GM12878 (cell line): Measurements from ENCODE around the gene VEGFB. TPM values are rescaled to one million over a fixed set of nuclear protein-coding genes. Genes with fewer than 3 reads are reported as not detected.

Source experiments
- ATF7 ChIP-seq: fragments of 450-650 bp; IDR thresholded peaks from 2 replicates; pipeline ENCODE4 v1.6.1; 2016; ENCODE audit warnings: low read depth, mild to moderate bottlenecking
- CBX5 ChIP-seq: sonication (generic); IDR thresholded peaks from 2 replicates; pipeline ENCODE4 v1.6.1; 2016; ENCODE audit warnings: low read depth, moderate library complexity, mild to moderate bottlenecking, inconsistent platforms
- FOS ChIP-seq: IDR thresholded peaks from 3 replicates; pipeline ENCODE4 v1.6.1; 2011; ENCODE audit warnings: borderline replicate concordance; ENCODE audit not compliant: insufficient read length; ENCODE audit errors: extremely low read depth
- FOXK2 ChIP-seq: fragments of 450-650 bp; IDR thresholded peaks from 2 replicates; pipeline ENCODE4 v1.6.1; 2017; ENCODE audit warnings: mild to moderate bottlenecking, moderate library complexity
- HDAC6 ChIP-seq: fragments of 200-600 bp; sonication (generic); IDR thresholded peaks from one replicate; pipeline ENCODE4 v1.8.0; 2017; ENCODE audit warnings: antibody characterized with exemption; ENCODE audit not compliant: unreplicated experiment
- MEF2B ChIP-seq: fragments of 450-650 bp; IDR thresholded peaks from 2 replicates; pipeline ENCODE4 v1.6.1; 2018; ENCODE audit warnings: mild to moderate bottlenecking, moderate library complexity; ENCODE audit not compliant: partially characterized antibody, poor library complexity, severe bottlenecking
- MXI1 ChIP-seq: fragments of 150-350 bp; IDR thresholded peaks from 2 replicates; pipeline ENCODE4 v1.6.1; 2011; ENCODE audit warnings: low read depth, mild to moderate bottlenecking, inconsistent platforms, low read length, improper control_type of control experiment
- MYC ChIP-seq: IDR thresholded peaks from 2 replicates; pipeline ENCODE4 v1.6.1; 2011; ENCODE audit warnings: mild to moderate bottlenecking, low read length, moderate library complexity, inconsistent platforms; ENCODE audit not compliant: insufficient read depth, insufficient replicate concordance, insufficient read length, severe bottlenecking
- SIN3A ChIP-seq: IDR thresholded peaks from 2 replicates; pipeline ENCODE4 v1.6.1; 2012; ENCODE audit warnings: low read depth, low read length, improper control_type of control experiment
- SP1 ChIP-seq: IDR thresholded peaks from one replicate; pipeline ENCODE4 v1.6.1; 2011; ENCODE audit warnings: low read depth, low read length
- SUPT20H ChIP-seq: IDR thresholded peaks from 2 replicates; pipeline ENCODE4 v1.6.1; 2011; ENCODE audit warnings: low read depth, mild to moderate bottlenecking, low read length, moderate library complexity, borderline replicate concordance; ENCODE audit not compliant: control insufficient read depth
- TAF1 ChIP-seq: IDR thresholded peaks from 2 replicates; pipeline ENCODE4 v1.6.1; 2011; ENCODE audit warnings: mild to moderate bottlenecking, low read depth, low read length, borderline replicate concordance
- TCF7 ChIP-seq: IDR thresholded peaks from 2 replicates; pipeline ENCODE4 v1.6.1; 2014; ENCODE audit warnings: antibody characterized with exemption, borderline replicate concordance
- polyA plus RNA-seq, 11 experiments: library from polyadenylated mRNA; depleted of rRNA in 4 of 11; unstranded in 6 of 11; stranded (reverse) in 5 of 11; fragments of >200 nt; fragmentation: Nextera tagmentation in 4 of 11; fragmentation: Illumina TruSeq in 1 of 11; extraction: Ambion mirVana in 4 of 11; extraction: Trizol in 1 of 11; gene quantifications; 1 replicate in 1 of 11; 2 replicates in 10 of 11; pipeline versions ENCODE4 v1.2.1 to v1.2.3, GENCODE V29; 2011 to 2016; ENCODE audit warnings: inconsistent platforms in 2 of 11, missing spikeins in 2 of 11, low read depth in 1 of 11
- total RNA-seq, 4 experiments: library from RNA; depleted of rRNA in 3 of 4; stranded (reverse); fragments of >200 nt in 3 of 4; fragmentation: Illumina TruSeq in 1 of 4; extraction: Trizol in 1 of 4; gene quantifications; 2 replicates each; pipeline versions ENCODE4 v1.2.1 to v1.2.3, GENCODE V29; 2013 to 2021
- TF ChIP-seq, protein P1 (sequence below): IDR thresholded peaks from 2 replicates; pipeline ENCODE4 v1.6.1; 2012; ENCODE audit warnings: low read depth, low read length, improper control_type of control experiment
- TF ChIP-seq, protein P2 (sequence below): fragments of 450-650 bp; formaldehyde crosslinking; IDR thresholded peaks from 2 replicates; pipeline ENCODE4 v1.4.0; 2020; ENCODE audit warnings: mild to moderate bottlenecking, moderate library complexity
- TF ChIP-seq, protein P3 (sequence below): IDR thresholded peaks from 2 replicates; pipeline ENCODE4 v1.6.1; 2011; ENCODE audit warnings: mild to moderate bottlenecking, low read depth, low read length, moderate library complexity; ENCODE audit not compliant: insufficient replicate concordance
- TF ChIP-seq, protein P4 (sequence below): fragments of 450-650 bp; IDR thresholded peaks from 2 replicates; pipeline ENCODE4 v1.6.1; 2016; ENCODE audit warnings: mild to moderate bottlenecking

VEGFB gene
- total and polyA plus RNA-seq, 10 of the 15 experiments (the other 5 are each of a cell fraction or from before 2014, with no cell fraction given): 7.0 to 75.8 (median 20.3) TPM

DNA sequence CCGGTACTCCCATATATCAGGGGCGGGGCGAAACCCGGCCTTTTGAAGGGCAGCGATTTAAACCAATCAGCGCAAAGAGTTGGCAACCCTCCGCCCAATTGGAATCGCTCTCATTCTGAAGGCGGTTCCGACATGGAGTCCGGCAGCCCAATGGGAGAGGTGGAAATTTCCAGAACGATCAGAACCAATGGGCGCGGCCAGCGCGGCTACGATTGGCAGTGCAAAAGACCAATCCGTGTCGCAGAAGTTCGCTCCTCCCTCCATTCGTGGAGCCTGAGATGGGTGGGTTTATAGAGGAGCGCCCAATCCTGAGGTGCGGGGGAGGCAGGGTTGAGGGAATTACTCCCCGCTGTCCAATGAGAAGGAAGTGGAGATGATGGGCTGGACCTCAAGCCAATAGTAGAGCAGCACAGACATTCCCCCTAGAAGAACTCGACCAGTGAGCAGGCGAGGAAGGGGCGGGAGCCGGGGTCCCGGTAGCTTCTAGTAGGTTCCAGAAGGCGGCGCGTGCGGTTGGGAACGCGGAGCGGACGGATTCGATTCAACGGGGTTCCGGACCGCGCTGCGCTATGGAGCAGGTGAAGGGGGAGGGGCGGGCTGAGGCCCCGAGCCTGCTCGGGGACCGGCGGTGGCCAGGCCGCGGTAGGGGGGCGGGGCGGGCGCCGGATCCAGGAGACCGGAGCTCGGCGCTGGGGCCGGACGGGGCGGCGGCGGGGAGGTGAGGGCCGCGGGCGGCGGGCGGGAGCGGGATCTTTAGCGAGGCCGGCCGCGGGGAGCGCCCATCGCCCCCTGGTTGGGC is 48.5 kb upstream of the VEGFB start, which contains the start of gene STIP1 (continued):
- TF ChIP-seq, protein P1, sequence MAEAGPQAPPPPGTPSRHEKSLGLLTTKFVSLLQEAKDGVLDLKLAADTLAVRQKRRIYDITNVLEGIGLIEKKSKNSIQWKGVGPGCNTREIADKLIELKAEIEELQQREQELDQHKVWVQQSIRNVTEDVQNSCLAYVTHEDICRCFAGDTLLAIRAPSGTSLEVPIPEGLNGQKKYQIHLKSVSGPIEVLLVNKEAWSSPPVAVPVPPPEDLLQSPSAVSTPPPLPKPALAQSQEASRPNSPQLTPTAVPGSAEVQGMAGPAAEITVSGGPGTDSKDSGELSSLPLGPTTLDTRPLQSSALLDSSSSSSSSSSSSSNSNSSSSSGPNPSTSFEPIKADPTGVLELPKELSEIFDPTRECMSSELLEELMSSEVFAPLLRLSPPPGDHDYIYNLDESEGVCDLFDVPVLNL: peak; percentile 36; the same call in 1 of the 2 replicates
- TF ChIP-seq MEF2B (no peak), SIN3A (peak; percentile 59; the same call in 1 of the 2 replicates), HDAC6 (peak; percentile 17), CBX5 (no peak), SP1 (peak; percentile 98), FOS (peak; percentile 98), SUPT20H (no peak), MXI1 (peak; percentile 74), TCF7 (no peak), MYC (peak; percentile 73), ATF7 (peak; percentile 72), FOXK2 (peak; percentile 44; the same call in 1 of the 2 replicates), TAF1 (peak; percentile 94)
- TF ChIP-seq, protein P2, sequence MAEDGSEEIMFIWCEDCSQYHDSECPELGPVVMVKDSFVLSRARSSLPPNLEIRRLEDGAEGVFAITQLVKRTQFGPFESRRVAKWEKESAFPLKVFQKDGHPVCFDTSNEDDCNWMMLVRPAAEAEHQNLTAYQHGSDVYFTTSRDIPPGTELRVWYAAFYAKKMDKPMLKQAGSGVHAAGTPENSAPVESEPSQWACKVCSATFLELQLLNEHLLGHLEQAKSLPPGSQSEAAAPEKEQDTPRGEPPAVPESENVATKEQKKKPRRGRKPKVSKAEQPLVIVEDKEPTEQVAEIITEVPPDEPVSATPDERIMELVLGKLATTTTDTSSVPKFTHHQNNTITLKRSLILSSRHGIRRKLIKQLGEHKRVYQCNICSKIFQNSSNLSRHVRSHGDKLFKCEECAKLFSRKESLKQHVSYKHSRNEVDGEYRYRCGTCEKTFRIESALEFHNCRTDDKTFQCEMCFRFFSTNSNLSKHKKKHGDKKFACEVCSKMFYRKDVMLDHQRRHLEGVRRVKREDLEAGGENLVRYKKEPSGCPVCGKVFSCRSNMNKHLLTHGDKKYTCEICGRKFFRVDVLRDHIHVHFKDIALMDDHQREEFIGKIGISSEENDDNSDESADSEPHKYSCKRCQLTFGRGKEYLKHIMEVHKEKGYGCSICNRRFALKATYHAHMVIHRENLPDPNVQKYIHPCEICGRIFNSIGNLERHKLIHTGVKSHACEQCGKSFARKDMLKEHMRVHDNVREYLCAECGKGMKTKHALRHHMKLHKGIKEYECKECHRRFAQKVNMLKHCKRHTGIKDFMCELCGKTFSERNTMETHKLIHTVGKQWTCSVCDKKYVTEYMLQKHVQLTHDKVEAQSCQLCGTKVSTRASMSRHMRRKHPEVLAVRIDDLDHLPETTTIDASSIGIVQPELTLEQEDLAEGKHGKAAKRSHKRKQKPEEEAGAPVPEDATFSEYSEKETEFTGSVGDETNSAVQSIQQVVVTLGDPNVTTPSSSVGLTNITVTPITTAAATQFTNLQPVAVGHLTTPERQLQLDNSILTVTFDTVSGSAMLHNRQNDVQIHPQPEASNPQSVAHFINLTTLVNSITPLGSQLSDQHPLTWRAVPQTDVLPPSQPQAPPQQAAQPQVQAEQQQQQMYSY (CRISPR knock-in tag): no peak
- TF ChIP-seq, protein P3, sequence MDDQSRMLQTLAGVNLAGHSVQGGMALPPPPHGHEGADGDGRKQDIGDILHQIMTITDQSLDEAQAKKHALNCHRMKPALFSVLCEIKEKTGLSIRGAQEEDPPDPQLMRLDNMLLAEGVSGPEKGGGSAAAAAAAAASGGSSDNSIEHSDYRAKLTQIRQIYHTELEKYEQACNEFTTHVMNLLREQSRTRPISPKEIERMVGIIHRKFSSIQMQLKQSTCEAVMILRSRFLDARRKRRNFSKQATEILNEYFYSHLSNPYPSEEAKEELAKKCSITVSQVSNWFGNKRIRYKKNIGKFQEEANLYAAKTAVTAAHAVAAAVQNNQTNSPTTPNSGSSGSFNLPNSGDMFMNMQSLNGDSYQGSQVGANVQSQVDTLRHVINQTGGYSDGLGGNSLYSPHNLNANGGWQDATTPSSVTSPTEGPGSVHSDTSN: peak; percentile 97
- TF ChIP-seq, protein P4, sequence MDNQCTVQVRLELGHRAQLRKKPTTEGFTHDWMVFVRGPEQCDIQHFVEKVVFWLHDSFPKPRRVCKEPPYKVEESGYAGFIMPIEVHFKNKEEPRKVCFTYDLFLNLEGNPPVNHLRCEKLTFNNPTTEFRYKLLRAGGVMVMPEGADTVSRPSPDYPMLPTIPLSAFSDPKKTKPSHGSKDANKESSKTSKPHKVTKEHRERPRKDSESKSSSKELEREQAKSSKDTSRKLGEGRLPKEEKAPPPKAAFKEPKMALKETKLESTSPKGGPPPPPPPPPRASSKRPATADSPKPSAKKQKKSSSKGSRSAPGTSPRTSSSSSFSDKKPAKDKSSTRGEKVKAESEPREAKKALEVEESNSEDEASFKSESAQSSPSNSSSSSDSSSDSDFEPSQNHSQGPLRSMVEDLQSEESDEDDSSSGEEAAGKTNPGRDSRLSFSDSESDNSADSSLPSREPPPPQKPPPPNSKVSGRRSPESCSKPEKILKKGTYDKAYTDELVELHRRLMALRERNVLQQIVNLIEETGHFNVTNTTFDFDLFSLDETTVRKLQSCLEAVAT: peak; percentile 52; the same call in 1 of the 2 replicates
